Keratinocyte (primary cell): Measurements from ENCODE around the gene PAX3. TPM values are rescaled to one million over a fixed set of nuclear protein-coding genes. Genes with fewer than 3 reads are reported as not detected.

Experiments
- DNase-seq: peaks from one replicate; pipeline ENCODE4 v3.0.0-alpha.2; 2011; ENCODE audit warnings: low read depth, missing footprints, low spot score
- FAIRE-seq: peaks from 2 replicates; lab custom pipeline; 2011; peaks lifted over from hg19 to GRCh38; lab: Jason Lieb, UNC
- H2AFZ ChIP-seq: 2 replicates; pipeline ENCODE4 v1.6.0; 2012; ENCODE audit warnings: low read length, control low read depth, inconsistent platforms; ENCODE audit not compliant: control insufficient read depth
- H3K27ac ChIP-seq: 2 replicates; pipeline ENCODE4 v1.5.1; 2011; ENCODE audit warnings: low read length; ENCODE audit not compliant: control insufficient read depth, insufficient read depth
- H3K27me3 ChIP-seq: 3 replicates; pipeline ENCODE4 v1.6.0; 2011; ENCODE audit warnings: low read length; ENCODE audit not compliant: control insufficient read depth, insufficient read depth; ENCODE audit errors: extremely low read depth
- H3K36me3 ChIP-seq, 2 experiments: 2 replicates in 1 of 2; 3 replicates in 1 of 2; pipeline ENCODE4 v1.5.1; 2011; ENCODE audit warnings: low read length in 2 of 2, mild to moderate bottlenecking in 1 of 2; ENCODE audit not compliant: control insufficient read depth in 2 of 2, insufficient read depth in 2 of 2; ENCODE audit errors: extremely low read depth in 1 of 2
- H3K4me1 ChIP-seq: 3 replicates; pipeline ENCODE4 v1.5.1; 2011; ENCODE audit warnings: low read length; ENCODE audit not compliant: control insufficient read depth, insufficient read depth; ENCODE audit errors: extremely low read depth
- H3K4me2 ChIP-seq: 3 replicates; pipeline ENCODE4 v1.6.0; 2011; ENCODE audit warnings: low read depth, low read length; ENCODE audit not compliant: control insufficient read depth, insufficient read depth; ENCODE audit errors: extremely low read depth
- H3K4me3 ChIP-seq, 3 experiments: fragments of 200-600 bp in 1 of 3; sonication (generic) in 1 of 3; 2 replicates in 2 of 3; 3 replicates in 1 of 3; pipeline ENCODE4 v1.5.1; 2011 to 2016; ENCODE audit warnings: low read length in 3 of 3, mild to moderate bottlenecking in 3 of 3, control low read depth in 2 of 3, inconsistent platforms in 1 of 3, low read depth in 1 of 3, mixed read lengths in 1 of 3, mixed run types in 1 of 3, moderate library complexity in 1 of 3; ENCODE audit not compliant: control insufficient read depth in 2 of 3, insufficient read depth in 2 of 3; ENCODE audit errors: extremely low read depth in 1 of 3
- H3K79me2 ChIP-seq: 2 replicates; pipeline ENCODE4 v1.6.0; 2012; ENCODE audit warnings: low read length; ENCODE audit not compliant: control insufficient read depth, insufficient read depth
- H3K9ac ChIP-seq: 3 replicates; pipeline ENCODE4 v1.6.0; 2011; ENCODE audit warnings: low read length; ENCODE audit not compliant: control insufficient read depth, insufficient read depth; ENCODE audit errors: extremely low read depth
- H3K9me1 ChIP-seq: 3 replicates; pipeline ENCODE4 v1.6.0; 2011; ENCODE audit warnings: low read length; ENCODE audit not compliant: control insufficient read depth, insufficient read depth; ENCODE audit errors: extremely low read depth
- H3K9me3 ChIP-seq: 2 replicates; pipeline ENCODE4 v1.5.1; 2012; ENCODE audit warnings: low read depth, low read length; ENCODE audit not compliant: control insufficient read depth
- H4K20me1 ChIP-seq: 3 replicates; pipeline ENCODE4 v1.6.0; 2011; ENCODE audit warnings: low read length; ENCODE audit not compliant: control insufficient read depth, insufficient read depth; ENCODE audit errors: extremely low read depth
- CTCF ChIP-seq, 3 experiments: IDR thresholded peaks in 1 of 3; conservative IDR thresholded peaks in 1 of 3; optimal IDR thresholded peaks in 1 of 3; 2 replicates in 2 of 3; 3 replicates in 1 of 3; pipeline versions ENCODE3 to v1.5.1; 2011; ENCODE audit warnings: low read length in 3 of 3, mild to moderate bottlenecking in 3 of 3, moderate library complexity in 2 of 3, control low read depth in 1 of 3, inconsistent platforms in 1 of 3; ENCODE audit not compliant: insufficient read depth in 2 of 3; ENCODE audit errors: extremely low read depth in 1 of 3
- EZH2 ChIP-seq: IDR thresholded peaks from one replicate; pipeline ENCODE4 v1.6.1; 2012; ENCODE audit warnings: inconsistent platforms, mild to moderate bottlenecking, low read length, moderate library complexity
- dilution Hi-C: fragments of 300-500 bp; cut with MboI; formaldehyde crosslinking; loops from one replicate; pipeline ENCODE4 v1.7.0; 2020; ENCODE audit warnings: low sequenced_read_pairs; ENCODE audit not compliant: extremely low pct_ligation_motif_present
- polyA plus RNA-seq, 5 experiments: library from polyadenylated mRNA; depleted of rRNA in 3 of 5; stranded (reverse) in 3 of 5; stranded (forward) in 1 of 5; unstranded in 1 of 5; fragments of >200 nt; gene quantifications; 1 replicate in 1 of 5; 2 replicates in 3 of 5; 3 replicates in 1 of 5; pipeline versions ENCODE4 v1.2.1 to v1.2.3, GENCODE V29; 2011 to 2012; ENCODE audit warnings: missing spikeins in 2 of 5, low read depth in 1 of 5, low replicate concordance in 1 of 5

The PAX3 gene
- polyA plus RNA-seq, 1 donor (not counting 4 experiments of a cell fraction or from before 2014, with no cell fraction given): not detected

- no peak for FAIRE-seq
- Histone ChIP-seq H3K4me3 (no peak overlapping the region), H3K9ac (no peak overlapping the region), H3K9me1 (no peaks in the 10 kb centered on the region), H2AFZ (no peak overlapping the region), H3K4me2 (no peak overlapping the region), H3K9me3 (no peaks in the 10 kb centered on the region), H3K79me2 (no peaks in the 10 kb centered on the region), H3K27ac (no peak overlapping the region), H4K20me1 (peaks cover 6% of the 10 kb centered on the region), H3K4me1 (no peaks in the 10 kb centered on the region), H3K36me3 (no peaks in the 10 kb centered on the region), H3K27me3 (peaks cover 100% of the 10 kb centered on the region)
- dilution Hi-C loops: no loop called here
- no peak for DNase-seq
- TF ChIP-seq EZH2: no peak
These were observed 2.5 kb downstream of the PAX3 start for GRCh38 chr2:222296311-222296741.

GRCh38 chr2:222295368-222296062 lies 3.3 kb downstream of the PAX3 start:
- Histone ChIP-seq H3K9me3 (no peaks in the 10 kb centered on the region), H3K9ac (no peak overlapping the region), H3K9me1 (no peaks in the 10 kb centered on the region), H3K4me2 (peak overlapping the region; percentile 46), H3K27me3 (peaks cover 100% of the 10 kb centered on the region), H3K4me3 (no peak overlapping the region), H3K27ac (no peak overlapping the region), H3K4me1 (no peaks in the 10 kb centered on the region), H3K36me3 (no peaks in the 10 kb centered on the region), H3K79me2 (no peaks in the 10 kb centered on the region), H2AFZ (no peak overlapping the region), H4K20me1 (peaks cover 6% of the 10 kb centered on the region)
- dilution Hi-C loops: no loop called here
- FAIRE-seq (no peak), DNase-seq (no peak)
- TF ChIP-seq EZH2: peak; percentile 92
- no peak for TF ChIP-seq CTCF (optimal IDR thresholded peaks at IDR 0.05 in 1 of 3, IDR thresholded peaks at IDR 0.05 in 1 of 3, conservative IDR thresholded peaks at IDR 0.05 in 1 of 3; ENCODE audit: extremely low read depth in 1 of 3, insufficient read depth in 2 of 3, low read length in 3 of 3)
